Subcutaneous abdominal adipose tissue (tissue), 5 donors: ENCODE results near the gene MINK1.

Experiments used
- H3K27ac ChIP-seq: one replicate; pipeline ENCODE4 v1.7.0; 2013; ENCODE audit warnings: low read depth, mild to moderate bottlenecking, inconsistent platforms, low read length, moderate library complexity
- H3K27me3 ChIP-seq, 5 donors: one replicate each; pipeline ENCODE4 v1.7.0; 2013; ENCODE audit warnings: low read length in 5 of 5, inconsistent platforms in 1 of 5; ENCODE audit not compliant: control insufficient read depth in 5 of 5, insufficient read depth in 4 of 5
- H3K36me3 ChIP-seq, 5 donors: one replicate each; pipeline ENCODE4 v1.7.0; 2013; ENCODE audit warnings: low read length in 5 of 5; ENCODE audit not compliant: control insufficient read depth in 5 of 5, insufficient read depth in 5 of 5
- H3K4me1 ChIP-seq, 5 donors: one replicate each; pipeline ENCODE4 v1.7.0; 2013; ENCODE audit warnings: low read length in 5 of 5, mild to moderate bottlenecking in 3 of 5, moderate library complexity in 1 of 5; ENCODE audit not compliant: control insufficient read depth in 5 of 5, insufficient read depth in 5 of 5
- H3K4me3 ChIP-seq, 5 donors: one replicate each; pipeline ENCODE4 v1.7.0; 2013; ENCODE audit warnings: low read length in 5 of 5, low read depth in 1 of 5
- H3K9ac ChIP-seq, 5 donors: one replicate each; pipeline ENCODE4 v1.7.0; 2013; ENCODE audit warnings: low read length in 5 of 5, mild to moderate bottlenecking in 4 of 5, moderate library complexity in 3 of 5
- H3K9me3 ChIP-seq, 5 donors: one replicate each; pipeline ENCODE4 v1.7.0; 2013; ENCODE audit warnings: low read length in 5 of 5; ENCODE audit not compliant: control insufficient read depth in 5 of 5
- donor health status: healthy.
- donor health status: healthy.
- donor health status: healthy.
- donor health status: healthy.
- donor health status: healthy.

Gene MINK1

DNA sequence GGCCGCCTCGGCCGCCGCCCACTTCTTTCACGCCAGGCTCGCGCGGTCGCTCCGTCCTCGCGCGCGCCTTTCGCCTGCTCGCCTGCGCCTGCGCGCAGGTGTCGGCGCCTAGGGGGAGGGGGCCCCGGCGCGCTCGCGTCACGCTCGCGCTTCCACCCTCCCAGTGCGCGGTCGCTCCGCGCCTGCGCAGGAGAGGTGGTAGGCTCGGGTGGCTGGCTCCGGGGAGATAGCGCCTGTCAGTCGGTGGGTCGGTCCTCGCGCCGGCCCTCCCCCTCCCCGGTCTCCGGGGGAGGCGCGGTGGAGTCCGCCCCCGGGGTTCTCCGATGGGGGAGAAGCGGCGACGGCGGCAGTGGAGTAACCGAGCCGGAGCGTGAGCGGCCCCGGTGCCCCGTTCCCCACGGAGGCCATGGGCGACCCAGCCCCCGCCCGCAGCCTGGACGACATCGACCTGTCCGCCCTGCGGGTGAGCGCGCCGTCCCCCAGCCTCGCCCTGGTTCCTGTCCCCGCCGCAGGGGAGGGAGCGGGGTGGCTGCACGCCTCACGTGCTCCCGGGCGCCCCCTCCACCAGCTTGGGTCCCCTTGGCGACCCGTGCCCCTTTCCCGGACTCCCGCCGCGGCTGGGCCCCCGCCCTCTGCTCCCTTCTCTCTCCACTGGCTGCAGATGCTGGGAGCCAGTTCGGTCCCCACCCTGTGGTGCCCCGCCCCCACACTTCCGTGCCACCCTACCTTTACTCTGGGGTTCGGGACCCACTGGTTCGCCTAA is at the start of gene MINK1:
Gene MINK1 (plus strand): TSS at position 163 of the 763 bp plus-strand sequence. CDS start 244 bp downstream, at position 407.
- peak within 1 kb of the TSS in 4 of 5 donors; percentile 70 to 84 (median 74) for H3K9ac ChIP-seq
- peak within 1 kb of the TSS; percentile 71 to 93 (median 84) for H3K4me3 ChIP-seq
- no peaks in the 10 kb centered on the region for H3K27me3 ChIP-seq
- no peaks in the 10 kb centered on the region for H3K9me3 ChIP-seq
- peak within 1 kb of the TSS; percentile 60 for H3K27ac ChIP-seq
- H3K4me1 ChIP-seq: peaks cover 7 to 44% (median 37%) of the 10 kb centered on the region in 5 donors
- H3K36me3 ChIP-seq: peaks cover 0 to 3% (median 0%) of the 10 kb centered on the region in 5 donors

DNA sequence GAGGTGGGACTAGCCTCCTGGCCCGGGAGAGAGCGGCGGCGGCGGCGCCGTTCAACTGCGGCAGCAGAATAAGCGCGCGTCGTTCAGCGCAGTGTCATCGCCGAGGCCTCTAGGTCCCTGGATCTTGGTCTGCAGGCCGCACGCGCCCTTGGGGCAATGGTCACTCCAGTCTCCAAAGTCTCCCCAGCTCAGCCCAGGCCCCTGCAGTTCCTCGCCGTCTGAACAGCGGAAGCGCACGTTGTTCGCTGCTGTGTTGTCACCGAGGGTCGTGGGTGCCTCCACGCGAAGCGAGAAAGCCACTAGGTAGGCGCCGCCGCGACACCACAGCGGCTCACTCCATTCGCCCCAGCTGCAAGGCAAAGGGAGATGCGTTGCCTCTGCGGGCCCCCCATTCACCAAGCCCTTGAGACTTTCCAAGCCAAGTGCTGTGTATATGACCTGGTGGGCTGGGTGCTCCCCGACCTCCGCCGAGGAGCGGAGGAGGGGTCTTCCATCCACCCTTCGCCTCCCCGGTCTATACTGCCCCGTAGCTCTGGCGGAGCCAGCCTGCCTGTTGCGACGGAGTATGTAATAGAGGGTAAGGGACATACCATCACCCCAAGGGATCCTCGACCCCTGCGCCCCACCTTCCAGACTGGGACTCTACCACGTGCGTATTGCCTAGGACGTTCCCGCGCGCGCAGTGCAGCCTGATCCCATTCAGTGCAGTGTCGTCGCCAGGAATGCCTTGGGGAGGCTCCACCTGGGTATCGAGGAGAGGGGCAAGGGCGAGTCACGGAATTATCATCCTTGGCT is 47.6 kb upstream of the MINK1 start:
- Histone ChIP-seq H3K27ac (no peak overlapping the region), H3K36me3 (no peaks in the 10 kb centered on the region), H3K4me3 (peak overlapping the region in 4 of 5 donors; percentile 37 to 58 (median 52)), H3K9ac (peak overlapping the region in 2 of 5 donors; percentile 22 to 46), H3K4me1 (peaks cover 4 to 55% (median 45%) of the 10 kb centered on the region in 5 donors), H3K9me3 (no peaks in the 10 kb centered on the region), H3K27me3 (peaks cover 19 to 32% (median 21%) of the 10 kb centered on the region in 5 donors)

DNA sequence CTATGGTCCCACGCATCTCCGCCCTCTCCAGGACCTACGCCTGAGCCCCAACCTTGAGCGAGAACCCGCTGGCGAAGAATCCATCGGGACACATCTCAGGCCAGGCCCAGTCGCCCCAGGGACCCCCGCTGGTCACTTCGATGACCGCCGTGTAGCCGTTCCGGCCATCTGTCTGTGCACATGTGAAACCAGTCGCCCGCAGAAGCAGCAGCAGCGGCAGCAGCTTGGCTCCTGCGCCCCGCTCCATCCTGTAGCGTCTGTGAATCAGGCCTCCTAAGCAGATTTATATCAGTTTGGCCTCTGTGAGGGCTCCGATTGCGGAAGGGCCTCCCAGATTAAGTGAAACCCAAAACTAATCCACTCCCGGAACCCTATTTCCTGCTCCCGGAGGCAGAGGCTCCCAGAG is 47.0 kb upstream of the MINK1 start, which contains the start of gene VMO1:
Gene VMO1 (minus strand): TSS at position 259 of the 406 bp plus-strand sequence. CDS start 12 bp downstream, at position 247.
- H3K9me3 ChIP-seq: no peaks in the 10 kb centered on the region
- peak within 1 kb of the TSS; percentile 22 to 58 (median 51) for H3K4me3 ChIP-seq
- peaks cover 7 to 59% (median 48%) of the 10 kb centered on the region in 5 donors for H3K4me1 ChIP-seq
- H3K27me3 ChIP-seq: peaks cover 19 to 30% (median 21%) of the 10 kb centered on the region in 5 donors
- peak within 1 kb of the TSS in 3 of 5 donors; percentile 32 to 53 (median 46) for H3K9ac ChIP-seq
- no peaks in the 10 kb centered on the region for H3K36me3 ChIP-seq
- H3K27ac ChIP-seq: no peak within 1 kb of the TSS

DNA sequence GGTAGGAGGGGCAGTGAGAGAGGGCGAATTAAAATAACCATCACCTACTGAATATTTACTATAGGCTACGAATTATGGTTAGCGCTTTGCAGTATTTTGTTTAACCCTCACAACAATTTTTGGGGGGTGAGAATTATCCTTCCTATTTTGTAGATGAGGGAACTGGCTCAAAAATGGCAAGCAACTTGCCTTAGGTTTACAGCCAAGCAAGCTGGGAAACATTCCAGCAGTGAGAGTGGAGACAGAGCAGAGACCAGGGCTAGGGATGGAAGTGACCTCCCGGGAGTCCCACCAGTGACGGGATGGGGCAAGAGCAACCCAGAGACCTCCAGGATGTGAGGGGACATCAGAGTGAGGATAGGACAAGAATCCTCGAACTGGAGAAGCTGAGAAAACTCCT is 46.6 kb upstream of the MINK1 start:
- Histone ChIP-seq H3K4me3 (peak overlapping the region in 4 of 5 donors; percentile 22 to 58 (median 52)), H3K27ac (no peak overlapping the region), H3K9ac (peak overlapping the region in 3 of 5 donors; percentile 32 to 53 (median 46)), H3K36me3 (no peaks in the 10 kb centered on the region), H3K4me1 (peaks cover 7 to 59% (median 48%) of the 10 kb centered on the region in 5 donors), H3K9me3 (no peaks in the 10 kb centered on the region), H3K27me3 (peaks cover 19 to 30% (median 21%) of the 10 kb centered on the region in 5 donors)

DNA sequence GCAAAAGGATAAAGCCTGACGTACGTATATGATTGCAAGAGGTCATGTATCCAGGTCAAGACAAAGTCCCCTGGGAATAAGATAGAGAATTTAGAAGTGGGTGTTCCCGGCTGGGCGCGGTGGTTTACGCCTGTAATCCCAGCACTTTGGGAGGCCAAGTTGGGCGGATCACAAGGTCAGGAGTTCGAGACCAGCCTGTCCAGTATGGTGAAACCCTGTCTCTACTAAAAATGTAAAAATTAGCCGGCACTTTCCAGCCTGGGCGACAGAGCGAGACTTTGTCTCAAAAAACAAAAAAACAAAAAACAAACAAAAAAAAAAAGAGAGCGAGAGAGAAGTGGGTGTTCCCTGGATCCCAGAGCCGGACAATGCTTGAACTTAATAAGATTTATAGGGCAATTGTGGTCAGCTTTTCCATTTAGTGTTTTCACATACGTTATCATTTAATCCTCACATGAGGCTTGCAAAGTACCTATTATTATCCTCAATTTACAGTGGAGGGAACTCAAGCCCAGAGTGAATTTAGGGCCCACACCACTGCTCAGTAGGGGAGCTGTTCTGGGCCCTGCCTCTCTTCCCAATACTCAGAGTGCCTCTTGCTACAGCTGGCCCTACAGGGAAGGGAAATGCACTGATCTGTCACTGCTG is 44.9 kb upstream of the MINK1 start:
- Histone ChIP-seq H3K9me3 (no peaks in the 10 kb centered on the region), H3K4me3 (peak overlapping the region in 3 of 5 donors; percentile 75 to 78 (median 77)), H3K27me3 (peaks cover 8 to 18% (median 15%) of the 10 kb centered on the region in 5 donors), H3K36me3 (no peaks in the 10 kb centered on the region), H3K9ac (no peak overlapping the region), H3K4me1 (peaks cover 7 to 55% (median 48%) of the 10 kb centered on the region in 5 donors), H3K27ac (no peak overlapping the region)

DNA sequence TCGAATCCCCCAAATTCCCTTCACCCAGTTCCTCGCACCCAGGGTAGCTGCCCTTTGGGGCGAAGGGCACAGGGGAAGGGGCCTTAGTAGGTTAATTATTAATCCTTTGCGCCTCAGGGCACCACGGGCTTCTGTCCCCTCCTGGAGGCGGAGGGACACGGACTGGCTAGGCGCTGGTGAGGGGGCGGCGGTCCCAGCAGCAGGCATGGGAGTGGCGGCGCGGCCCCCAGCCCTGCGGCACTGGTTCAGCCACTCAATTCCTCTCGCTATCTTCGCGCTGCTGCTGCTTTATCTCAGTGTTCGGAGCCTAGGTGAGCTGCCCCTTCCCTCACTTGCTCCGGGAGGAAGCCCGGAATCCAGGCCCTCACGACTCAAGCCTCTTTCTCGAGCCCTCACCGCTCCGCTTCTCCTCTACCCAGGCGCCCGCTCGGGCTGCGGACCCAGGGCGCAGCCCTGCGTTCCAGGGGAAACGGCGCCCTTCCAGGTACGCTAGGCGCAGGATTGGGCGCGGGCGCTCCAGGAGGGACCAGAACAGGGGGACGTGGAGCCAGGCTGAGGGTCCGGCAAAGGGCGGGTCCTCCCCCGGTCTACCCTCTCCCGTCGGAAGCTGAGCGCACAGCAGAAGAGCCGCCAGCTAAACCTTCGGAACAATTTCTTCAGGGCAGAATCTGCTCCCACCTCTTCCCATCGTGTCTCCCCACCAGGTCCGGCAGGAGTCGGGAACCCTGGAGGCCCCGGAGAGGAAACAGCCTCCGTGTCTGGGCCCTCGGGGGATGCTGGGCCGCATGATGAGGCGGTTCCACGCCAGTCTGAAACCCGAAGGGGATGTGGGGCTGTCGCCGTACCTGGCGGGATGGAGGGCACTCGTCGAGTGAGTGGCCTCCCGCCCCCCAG is 44.1 kb upstream of the MINK1 start, which contains the start of gene GLTPD2:
Gene GLTPD2 (plus strand): TSS at position 158 of the 894 bp plus-strand sequence. CDS start 48 bp downstream, at position 206.
- Histone ChIP-seq H3K27me3 (peaks cover 8 to 15% (median 13%) of the 10 kb centered on the region in 5 donors), H3K4me1 (peaks cover 7 to 55% (median 48%) of the 10 kb centered on the region in 5 donors), H3K4me3 (peak within 1 kb of the TSS in 4 of 5 donors; percentile 57 to 78 (median 76)), H3K27ac (peak within 1 kb of the TSS; percentile 63), H3K9me3 (no peaks in the 10 kb centered on the region), H3K36me3 (no peaks in the 10 kb centered on the region), H3K9ac (peak within 1 kb of the TSS in 4 of 5 donors; percentile 78 to 83 (median 81))

DNA sequence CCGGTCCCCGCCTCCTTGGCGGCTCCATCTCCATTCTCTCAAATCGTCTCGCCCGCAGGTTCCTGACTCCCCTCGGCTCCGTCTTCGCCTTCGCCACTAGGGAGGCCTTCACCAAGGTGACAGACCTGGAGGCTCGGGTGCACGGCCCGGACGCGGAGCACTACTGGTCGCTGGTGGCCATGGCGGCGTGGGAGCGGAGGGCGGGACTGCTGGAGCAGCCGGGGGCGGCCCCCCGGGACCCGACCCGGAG is 43.5 kb upstream of the MINK1 start:
- Histone ChIP-seq H3K27me3 (peaks cover 5 to 13% (median 10%) of the 10 kb centered on the region in 5 donors), H3K4me1 (peaks cover 7 to 55% (median 48%) of the 10 kb centered on the region in 5 donors), H3K9me3 (no peaks in the 10 kb centered on the region), H3K4me3 (peak overlapping the region in 4 of 5 donors; percentile 57 to 78 (median 76)), H3K36me3 (no peaks in the 10 kb centered on the region), H3K9ac (peak overlapping the region in 4 of 5 donors; percentile 78 to 83 (median 81)), H3K27ac (peak overlapping the region; percentile 63)

DNA sequence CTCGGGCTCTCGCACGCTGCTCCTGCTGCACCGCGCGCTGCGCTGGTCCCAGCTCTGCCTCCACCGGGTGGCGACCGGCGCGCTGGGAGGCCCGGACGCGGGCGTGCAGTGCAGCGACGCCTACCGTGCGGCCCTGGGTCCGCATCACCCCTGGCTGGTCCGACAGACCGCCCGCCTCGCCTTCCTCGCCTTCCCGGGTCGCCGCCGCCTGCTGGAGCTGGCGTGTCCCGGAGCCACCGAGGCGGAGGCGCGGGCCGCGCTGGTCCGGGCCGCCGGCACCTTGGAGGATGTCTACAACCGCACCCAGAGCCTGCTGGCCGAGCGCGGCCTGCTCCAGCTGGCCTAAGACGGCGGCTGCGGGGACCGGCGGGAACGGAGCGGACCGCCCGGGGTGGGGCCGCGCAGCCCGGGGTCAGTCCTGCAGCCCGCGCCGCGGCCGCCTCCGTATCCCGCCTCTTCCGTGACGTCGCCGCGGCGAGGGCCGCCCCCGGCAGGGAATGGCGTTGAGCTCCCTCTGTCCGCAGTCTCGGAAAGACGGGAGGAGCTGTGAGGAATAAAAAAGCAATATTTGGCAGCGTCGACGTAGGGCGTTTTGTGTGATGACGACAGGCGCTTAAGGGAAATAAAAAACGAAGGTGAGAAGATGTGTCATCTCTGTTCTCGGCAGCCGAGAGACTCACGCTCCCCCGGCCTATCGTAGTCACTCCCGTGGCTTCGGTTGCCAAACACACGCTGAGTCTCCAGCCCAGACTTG is 43.0 kb upstream of the MINK1 start:
- peak overlapping the region in 4 of 5 donors; percentile 78 to 83 (median 81) for H3K9ac ChIP-seq
- peak overlapping the region; percentile 63 for H3K27ac ChIP-seq
- peaks cover 7 to 53% (median 47%) of the 10 kb centered on the region in 5 donors for H3K4me1 ChIP-seq
- no peaks in the 10 kb centered on the region for H3K9me3 ChIP-seq
- H3K27me3 ChIP-seq: peaks cover 5 to 13% (median 10%) of the 10 kb centered on the region in 5 donors
- H3K36me3 ChIP-seq: no peaks in the 10 kb centered on the region
- H3K4me3 ChIP-seq: peak overlapping the region; percentile 57 to 89 (median 77)
